Body of pancreas (tissue), 4 donors: ENCODE measurements around the gene SIRPB2. TPM values are rescaled to one million over a fixed set of nuclear protein-coding genes. Genes with fewer than 3 reads are reported as not detected.

Source experiments
- ATAC-seq: fragments of 150-250 bp; one replicate; pipeline ENCODE4 v1.9.1; 2016
- DNase-seq, 4 donors: peaks; one replicate each; pipeline ENCODE4 v3.0.0-alpha.2; 2019
- H3K27ac ChIP-seq, 4 donors: fragments of 200-600 bp; sonication (generic); 1 replicate in 3 of 4; 2 replicates in 1 of 4; pipeline versions ENCODE4 v1.5.1 to v1.6.1; 2016 to 2019; ENCODE audit warnings: mild to moderate bottlenecking in 1 of 4, mixed read lengths in 1 of 4, moderate library complexity in 1 of 4
- H3K27me3 ChIP-seq, 2 donors: fragments of 200-600 bp; sonication (generic); one replicate each; pipeline ENCODE4 v1.6.0; 2016; ENCODE audit warnings: mild to moderate bottlenecking in 1 of 2
- H3K36me3 ChIP-seq, 2 donors: fragments of 200-600 bp; sonication (generic); replicated peaks in 1 of 2; 2 replicates each; pipeline ENCODE4 v1.5.1; 2016; ENCODE audit warnings: low read depth in 2 of 2; ENCODE audit not compliant: insufficient read depth in 1 of 2
- H3K4me1 ChIP-seq: fragments of 200-600 bp; sonication (generic); one replicate; pipeline ENCODE4 v1.6.0; 2016
- H3K4me3 ChIP-seq, 2 donors: fragments of 200-600 bp; sonication (generic); 1 replicate in 1 of 2; 2 replicates in 1 of 2; pipeline ENCODE4 v1.5.1; 2016 to 2019
- H3K9me3 ChIP-seq, 3 donors: fragments of 200-600 bp; sonication (generic); 1 replicate in 2 of 3; 2 replicates in 1 of 3; pipeline ENCODE4 v1.5.1; 2016
- POLR2A ChIP-seq, 3 donors: fragments of 450-650 bp; IDR thresholded peaks; one replicate each; pipeline ENCODE4 v1.6.1; 2016; ENCODE audit warnings: antibody characterized with exemption in 3 of 3, mild to moderate bottlenecking in 2 of 3
- WGBS, 2 donors: methylation state at CpG; one replicate each; pipeline ENCODE4 v1.1.5; 2017; 5-methylcytosine and 5-hydroxymethylcytosine counted together
- intact Hi-C: fragments of 100-400 bp; cut with DNase I; formaldehyde crosslinking; loops from one replicate; pipeline ENCODE4 v1.15.1; 2023
- total RNA-seq, 2 donors: library from RNA; depleted of rRNA; stranded (reverse); fragments of >200 nt; gene quantifications; one replicate each; pipeline ENCODE4 v1.1.0, GENCODE V29; 2016
- TF ChIP-seq, protein P1 (sequence below), 7 experiments: fragments of 450-650 bp in 4 of 7; fragments of 200-600 bp in 3 of 7; sonication (generic) in 3 of 7; IDR thresholded peaks; one replicate each; pipeline ENCODE4 v1.5.1; 2016 to 2019; ENCODE audit warnings: antibody characterized with exemption in 7 of 7

The SIRPB2 gene
- total RNA-seq, 2 donors from 2014 or later = 0.33 to 2.3 TPM

DNA sequence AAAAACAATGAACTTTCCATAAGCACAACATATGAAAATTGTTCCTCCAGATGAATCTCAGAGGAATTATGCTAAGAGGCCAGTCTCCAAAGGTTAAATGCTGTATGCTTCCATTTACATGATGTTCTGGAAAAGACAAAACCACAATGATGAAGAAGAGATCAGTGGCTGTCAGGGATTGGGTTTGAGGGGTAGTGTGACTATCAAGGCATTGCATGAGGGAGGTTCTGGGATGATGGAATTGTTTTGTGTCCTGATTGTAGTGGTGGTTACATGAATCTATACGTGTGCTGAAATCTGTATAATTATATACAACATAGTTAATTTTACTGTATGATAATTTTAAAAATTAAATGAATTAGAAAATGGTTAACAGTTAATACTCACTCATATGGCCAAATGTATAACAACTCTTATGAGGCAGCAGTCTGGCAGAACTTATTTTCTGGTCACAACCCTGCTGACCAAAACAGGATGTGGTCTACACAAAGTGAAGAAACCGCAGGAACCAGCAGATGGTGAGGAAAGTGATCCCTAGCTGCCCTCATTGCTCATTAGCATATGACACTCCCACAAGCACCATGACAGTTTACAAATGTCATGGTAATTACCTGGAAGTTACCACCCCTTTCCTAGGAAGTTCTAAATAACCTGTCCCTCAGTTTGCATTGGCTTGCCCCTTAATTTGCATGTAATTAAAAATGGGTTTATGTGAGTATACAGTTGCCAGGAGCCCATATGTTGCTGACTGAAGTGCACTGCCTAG is 56.5 kb downstream of the SIRPB2 start:
- no peaks in the 10 kb centered on the region for H3K27me3 ChIP-seq
- intact Hi-C loops = loop anchor here (5.0 kb wide), 1 partner anchor 122 kb away; no protein-coding TSS in a partner anchor
- 74 to 81% methylated on average over 2 of the region's 2 CpGs for WGBS, 2 donors
- H3K27ac ChIP-seq = no peak overlapping the region
- no peak for TF ChIP-seq POLR2A (IDR thresholded peaks at IDR 0.05)
- TF ChIP-seq, protein P1, sequence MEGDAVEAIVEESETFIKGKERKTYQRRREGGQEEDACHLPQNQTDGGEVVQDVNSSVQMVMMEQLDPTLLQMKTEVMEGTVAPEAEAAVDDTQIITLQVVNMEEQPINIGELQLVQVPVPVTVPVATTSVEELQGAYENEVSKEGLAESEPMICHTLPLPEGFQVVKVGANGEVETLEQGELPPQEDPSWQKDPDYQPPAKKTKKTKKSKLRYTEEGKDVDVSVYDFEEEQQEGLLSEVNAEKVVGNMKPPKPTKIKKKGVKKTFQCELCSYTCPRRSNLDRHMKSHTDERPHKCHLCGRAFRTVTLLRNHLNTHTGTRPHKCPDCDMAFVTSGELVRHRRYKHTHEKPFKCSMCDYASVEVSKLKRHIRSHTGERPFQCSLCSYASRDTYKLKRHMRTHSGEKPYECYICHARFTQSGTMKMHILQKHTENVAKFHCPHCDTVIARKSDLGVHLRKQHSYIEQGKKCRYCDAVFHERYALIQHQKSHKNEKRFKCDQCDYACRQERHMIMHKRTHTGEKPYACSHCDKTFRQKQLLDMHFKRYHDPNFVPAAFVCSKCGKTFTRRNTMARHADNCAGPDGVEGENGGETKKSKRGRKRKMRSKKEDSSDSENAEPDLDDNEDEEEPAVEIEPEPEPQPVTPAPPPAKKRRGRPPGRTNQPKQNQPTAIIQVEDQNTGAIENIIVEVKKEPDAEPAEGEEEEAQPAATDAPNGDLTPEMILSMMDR (IDR thresholded peaks at IDR 0.05) = no peak
- peak in 2 of 4 donors; percentile 13 to 56 for DNase-seq
- ATAC-seq = no peak
- H3K4me3 ChIP-seq = no peak overlapping the region
- no peaks in the 10 kb centered on the region for H3K36me3 ChIP-seq
- H3K4me1 ChIP-seq = no peaks in the 10 kb centered on the region
- H3K9me3 ChIP-seq = no peaks in the 10 kb centered on the region

DNA sequence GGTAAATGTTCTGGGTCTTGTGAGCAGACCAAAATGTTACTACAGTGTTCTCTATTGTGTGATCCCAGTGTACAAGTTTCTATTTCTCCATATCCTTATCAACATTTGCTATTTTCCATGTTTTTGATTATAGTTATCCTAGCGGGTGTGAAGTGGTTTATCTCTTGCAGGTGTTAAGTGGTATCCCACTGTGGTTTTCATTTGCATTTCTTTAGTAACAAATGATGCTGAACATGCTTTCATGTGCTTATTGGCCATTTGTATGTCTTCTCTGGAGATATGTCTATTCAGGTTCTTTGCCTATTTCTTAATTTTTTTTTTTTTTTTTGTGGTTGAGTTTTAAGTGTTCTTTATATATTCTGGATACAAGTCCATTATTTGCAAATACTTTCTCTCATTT is 60.1 kb downstream of the SIRPB2 start:
- no peak for DNase-seq
- no peaks in the 10 kb centered on the region for H3K4me1 ChIP-seq

DNA sequence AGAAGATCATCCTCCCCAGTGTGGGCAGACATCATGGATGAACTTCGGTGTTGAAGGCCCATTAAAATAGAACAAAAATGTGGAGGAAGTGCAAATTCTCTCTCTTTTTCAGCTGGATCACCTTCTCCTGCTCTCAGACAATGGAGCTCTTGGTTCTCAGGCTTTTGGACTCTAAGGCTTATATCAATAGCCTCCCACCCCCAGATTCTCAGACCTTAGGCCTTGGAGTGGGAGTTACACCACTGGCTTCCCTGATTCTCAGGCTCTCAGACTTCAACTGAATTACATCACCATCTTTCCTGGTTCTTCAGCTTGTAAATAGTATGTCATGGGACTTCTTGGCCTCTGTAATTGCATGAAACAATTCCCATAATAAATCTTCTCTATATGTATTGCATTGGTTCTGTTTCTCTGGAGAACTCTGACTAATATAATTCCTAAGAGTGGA is 61.2 kb downstream of the SIRPB2 start:
- no peaks in the 10 kb centered on the region for H3K27me3 ChIP-seq
- H3K27ac ChIP-seq = no peak overlapping the region
- TF ChIP-seq, protein P1 (IDR thresholded peaks at IDR 0.05) = no peak
- no peak for TF ChIP-seq POLR2A (IDR thresholded peaks at IDR 0.05)
- intact Hi-C loops = no loop called here
- no peaks in the 10 kb centered on the region for H3K36me3 ChIP-seq
- H3K9me3 ChIP-seq = no peaks in the 10 kb centered on the region
- no peaks in the 10 kb centered on the region for H3K4me1 ChIP-seq
- DNase-seq (no peak), ATAC-seq (no peak)
- WGBS, 2 donors = 78 to 89% methylated on average over 1 of the region's 1 CpG
- H3K4me3 ChIP-seq = no peak overlapping the region

More for the DNA sequence above, 60.1 kb downstream of the SIRPB2 start:
- no peaks in the 10 kb centered on the region for H3K9me3 ChIP-seq
- H3K36me3 ChIP-seq = no peaks in the 10 kb centered on the region
- WGBS, 2 donors = 23 to 28% methylated on average over 1 of the region's 1 CpG
- TF ChIP-seq, protein P1 (IDR thresholded peaks at IDR 0.05) = no peak
- no peak for TF ChIP-seq POLR2A (IDR thresholded peaks at IDR 0.05)
- H3K4me3 ChIP-seq = no peak overlapping the region
- H3K27ac ChIP-seq = no peak overlapping the region
- intact Hi-C loops = no loop called here
- ATAC-seq = no peak
- H3K27me3 ChIP-seq = no peaks in the 10 kb centered on the region

DNA sequence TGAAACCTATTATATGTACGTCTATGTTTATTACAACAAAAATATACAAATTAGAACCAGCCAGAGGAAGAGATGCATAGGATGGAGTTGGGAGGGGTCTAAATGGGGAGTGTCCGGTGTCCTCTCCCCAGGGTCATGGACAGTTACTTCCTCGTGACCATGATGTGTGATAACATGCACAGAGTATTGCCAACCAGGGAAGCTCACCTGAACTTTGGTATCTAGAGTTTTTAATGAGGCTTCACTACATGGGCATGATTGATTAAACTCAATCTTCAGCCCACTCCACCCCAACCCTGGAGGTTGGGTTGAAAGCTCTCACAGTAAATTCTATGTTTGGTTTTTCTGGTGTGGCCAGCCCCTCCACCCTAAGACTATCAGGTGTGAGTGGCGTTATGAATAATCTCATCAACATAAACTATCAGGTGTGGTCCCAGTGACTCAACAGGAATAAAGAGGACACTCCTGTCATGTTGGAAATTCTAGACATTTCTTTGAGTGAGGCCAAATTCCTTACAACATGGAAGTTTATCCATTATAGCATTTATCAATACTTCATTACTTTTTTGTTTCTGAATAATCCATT is 62.0 kb downstream of the SIRPB2 start:
- no peaks in the 10 kb centered on the region for H3K27me3 ChIP-seq
- DNase-seq = no peak
- no peak overlapping the region for H3K27ac ChIP-seq
- H3K36me3 ChIP-seq = no peaks in the 10 kb centered on the region
- no peaks in the 10 kb centered on the region for H3K4me1 ChIP-seq
- intact Hi-C loops = no loop called here
- no peak overlapping the region for H3K4me3 ChIP-seq
- WGBS, 2 donors = 53 to 59% methylated on average over 4 of the region's 4 CpGs
- H3K9me3 ChIP-seq = no peaks in the 10 kb centered on the region
- TF ChIP-seq POLR2A (IDR thresholded peaks at IDR 0.05) = no peak
- no peak for ATAC-seq

DNA sequence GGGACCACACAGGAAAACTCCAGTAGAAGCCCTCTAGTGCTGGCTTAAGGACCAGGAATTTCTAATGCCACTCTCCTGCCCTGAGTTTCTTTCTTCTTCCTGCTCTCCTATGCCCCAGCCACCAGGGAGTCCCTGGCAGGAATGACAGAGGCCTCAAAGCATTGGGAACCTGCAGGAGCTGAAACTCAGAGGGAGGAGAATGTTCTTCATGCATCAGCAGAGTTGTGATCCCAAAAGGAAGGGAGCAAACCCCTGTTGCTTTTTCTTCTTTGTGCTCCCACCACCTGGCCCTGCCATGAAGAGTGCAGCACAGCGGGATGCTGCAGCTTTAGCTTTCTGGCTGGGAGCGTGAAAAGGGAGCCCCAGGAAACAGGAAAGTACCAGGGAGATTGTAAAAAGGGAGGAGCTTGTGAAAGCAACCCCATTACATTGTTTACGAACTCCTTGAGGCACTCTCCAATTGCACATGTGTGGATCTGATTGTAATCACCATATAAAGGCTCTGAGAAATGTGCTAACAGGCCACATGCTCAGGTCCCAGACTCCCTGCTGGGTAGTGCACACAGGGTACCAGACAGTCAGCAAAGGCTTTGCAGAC is 63.7 kb downstream of the SIRPB2 start:
- WGBS, 2 donors = 69 to 73% methylated on average over 3 of the region's 3 CpGs
- H3K4me3 ChIP-seq = no peak overlapping the region
- H3K27me3 ChIP-seq = no peaks in the 10 kb centered on the region
- H3K27ac ChIP-seq = no peak overlapping the region
- ATAC-seq = no peak
- H3K36me3 ChIP-seq = no peaks in the 10 kb centered on the region
- H3K4me1 ChIP-seq = peaks cover 4% of the 10 kb centered on the region
- no peak for DNase-seq
- intact Hi-C loops = no loop called here
- TF ChIP-seq, protein P1 (IDR thresholded peaks at IDR 0.05) = no peak
- TF ChIP-seq POLR2A (IDR thresholded peaks at IDR 0.05) = no peak
- H3K9me3 ChIP-seq = no peaks in the 10 kb centered on the region
